ENCODE data around the gene PEAR1. TPM values are rescaled to one million over a fixed set of nuclear protein-coding genes. Genes with fewer than 3 reads are reported as not detected.

Gene PEAR1
- total and polyA plus RNA-seq, 2 of the 4 experiments (the other 2 are of a cell fraction), result 2.0 to 44.4 TPM

- Histone ChIP-seq H2BK15ac (ENCODE audit: low read depth, low read length) (no peak overlapping the region), H3K4me3 (ENCODE audit: insufficient read depth, low read depth, low read length) (no peak overlapping the region), H4K5ac (ENCODE audit: low read depth, low read length) (no peak overlapping the region), H2BK5ac (ENCODE audit: low read depth, low read length, poor library complexity, severe bottlenecking) (no peak overlapping the region), H3K9me1 (ENCODE audit: insufficient read depth, low read length) (no peaks in the 10 kb centered on the region), H3K9me3 (ENCODE audit: control insufficient read depth, insufficient read depth, low read length) (no peaks in the 10 kb centered on the region), H3K27me3 (ENCODE audit: control insufficient read depth, insufficient read depth, low read length) (peaks cover 13% of the 10 kb centered on the region), H3K36me3 (ENCODE audit: control insufficient read depth, insufficient read depth, low read length) (peaks cover 8% of the 10 kb centered on the region; the same call in 1 of the 2 replicates), H3K14ac (replicated peaks; ENCODE audit: low read depth, low read length) (no peak overlapping the region), H2AK9ac (replicated peaks; ENCODE audit: low read depth, low read length, poor library complexity) (no peak overlapping the region), H3K27ac (ENCODE audit: insufficient read depth, low read length) (no peak overlapping the region), H3K9ac (ENCODE audit: low read depth, low read length) (no peak overlapping the region), H2BK120ac (ENCODE audit: low read depth, low read length) (no peak overlapping the region), H3K4ac (ENCODE audit: low read depth, low read length) (no peak overlapping the region), H3K23ac (ENCODE audit: low read depth, low read length) (no peak overlapping the region), H3K18ac (ENCODE audit: low read depth, low read length) (no peak overlapping the region), H3K4me1 (ENCODE audit: control insufficient read depth, insufficient read depth, low read length) (no peaks in the 10 kb centered on the region), H2AFZ (replicated peaks; ENCODE audit: low read length, poor library complexity) (no peak overlapping the region), H2BK20ac (ENCODE audit: low read depth, low read length) (no peak overlapping the region), H4K20me1 (ENCODE audit: insufficient read depth, low read length) (no peaks in the 10 kb centered on the region; the same call in 1 of the 2 replicates), H3K4me2 (ENCODE audit: low read depth, low read length) (no peak overlapping the region), H4K8ac (ENCODE audit: low read depth in 2 of 2, low read length in 2 of 2) (no peak overlapping the region), H3K56ac (ENCODE audit: extremely low read depth, insufficient read depth, low read length) (no peak overlapping the region), H2AK5ac (ENCODE audit: low read depth, low read length) (no peak overlapping the region), H4K91ac (ENCODE audit: insufficient read depth, low read depth, low read length) (no peak overlapping the region), H3K79me1 (ENCODE audit: low read depth in 1 of 2, low read length in 2 of 2) (no peaks in the 10 kb centered on the region)
- no peak for TF ChIP-seq MXI1 (IDR thresholded peaks at IDR 0.05; ENCODE audit: borderline replicate concordance, low read depth, low read length)
- no peak for TF ChIP-seq RAD21 (IDR thresholded peaks at IDR 0.05; ENCODE audit: low read length)
- no peak for TF ChIP-seq ELK1 (IDR thresholded peaks at IDR 0.05; ENCODE audit: borderline replicate concordance, low read depth, low read length)
- no peak for TF ChIP-seq MAZ (IDR thresholded peaks at IDR 0.05; ENCODE audit: borderline replicate concordance, low read depth, low read length)
- no peak for TF ChIP-seq MAFK (IDR thresholded peaks at IDR 0.05; ENCODE audit: low read depth, low read length)
- no peak for TF ChIP-seq NFE2L2 (IDR thresholded peaks at IDR 0.05; ENCODE audit: low read depth, low read length)
- no peak for TF ChIP-seq RCOR1 (IDR thresholded peaks at IDR 0.05; ENCODE audit: insufficient replicate concordance, low read length)
- TF ChIP-seq RFX5 (IDR thresholded peaks at IDR 0.05; ENCODE audit: low read depth, low read length), result no peak
- TF ChIP-seq BHLHE40 (IDR thresholded peaks at IDR 0.05; ENCODE audit: low read depth, low read length), result no peak
- no peak for TF ChIP-seq CEBPB (IDR thresholded peaks at IDR 0.05; ENCODE audit: low read depth, low read length)
- TF ChIP-seq CHD1 (IDR thresholded peaks at IDR 0.05; ENCODE audit: low read depth, low read length), result no peak
- no peak for TF ChIP-seq FOS (IDR thresholded peaks at IDR 0.05; ENCODE audit: low read depth, low read length)
- TF ChIP-seq CTCF (conservative IDR thresholded peaks at IDR 0.05; ENCODE audit: low read depth, low read length), result no peak
- no peak for TF ChIP-seq USF2 (IDR thresholded peaks at IDR 0.05; ENCODE audit: low read depth, low read length)
- TF ChIP-seq SMC3 (IDR thresholded peaks at IDR 0.05; ENCODE audit: low read depth, low read length), result no peak
- no peak for TF ChIP-seq POLR2A (IDR thresholded peaks at IDR 0.05; ENCODE audit: low read depth, low read length)
- DNase-seq (peak; percentile 40), ATAC-seq (ENCODE audit: low read depth) (peak; percentile 5; the same call in 1 of the 2 replicates)
- ChIA-PET POLR2A (ENCODE audit: unreplicated experiment) (no interaction called here), CTCF (no interaction called here)
- dilution Hi-C loops (cut with HindIII; ENCODE audit: low sequenced_read_pairs, unreplicated experiment), result no loop called here
- intact Hi-C loops (cut with micrococcal nuclease), result no loop called here
- 68% methylated on average over 4 of the region's 11 CpGs; no CpG with 5 or more reads in 1 of the 2 experiments for WGBS, 2 experiments (ENCODE audit: extremely low coverage in 2 of 2, insufficient read length in 1 of 2)
- no TSS peak for BruUV-seq (replicated peaks)
- in situ Hi-C loops (cut with MboI; ENCODE audit: low sequenced_read_pairs), result no loop called here
These were observed 37.9 kb downstream of the PEAR1 start for GRCh38 chr1:156931211-156931952.

All from IMR-90 (cell line).